Left lung (tissue), 10 donors: ENCODE results near the gene FBRSL1. TPM values are rescaled to one million over a fixed set of nuclear protein-coding genes. Genes with fewer than 3 reads are reported as not detected.

Experiments
- ATAC-seq: fragments of 200-7000 bp; cut with Tn5 transposase; one replicate; pipeline ENCODE4 v1.9.1; 2020; ENCODE audit warnings: moderate library complexity
- DNase-seq, 4 donors: peaks; one replicate each; pipeline ENCODE4 v3.0.0-alpha.2; 2013 to 2020
- H3K27ac ChIP-seq, 2 donors: fragments of 200-600 bp; sonication (generic) in 1 of 2; one replicate each; pipeline versions ENCODE4 v1.5.0 to v1.8.0; 2020 to 2021
- H3K27me3 ChIP-seq, 2 donors: fragments of 200-600 bp; sonication (generic) in 1 of 2; one replicate each; pipeline versions ENCODE4 v1.5.0 to v1.8.0; 2020 to 2021
- H3K36me3 ChIP-seq, 2 donors: fragments of 200-600 bp; sonication (generic) in 1 of 2; one replicate each; pipeline versions ENCODE4 v1.5.0 to v1.8.0; 2020 to 2021
- H3K4me1 ChIP-seq, 2 donors: fragments of 200-600 bp; one replicate each; pipeline ENCODE4 v1.8.0; 2021
- H3K4me3 ChIP-seq, 2 donors: fragments of 200-600 bp; sonication (generic) in 1 of 2; one replicate each; pipeline versions ENCODE4 v1.5.0 to v1.8.0; 2020 to 2021; ENCODE audit warnings: mild to moderate bottlenecking in 1 of 2
- H3K9me3 ChIP-seq, 2 donors: fragments of 200-600 bp; sonication (generic) in 1 of 2; one replicate each; pipeline versions ENCODE4 v1.5.0 to v1.8.0; 2020 to 2021
- CTCF ChIP-seq, 2 donors: fragments of 200-600 bp; sonication (generic) in 1 of 2; IDR thresholded peaks; one replicate each; pipeline versions ENCODE4 v1.5.0 to v1.8.0; 2021; ENCODE audit warnings: antibody characterized with exemption in 2 of 2
- intact Hi-C, 2 donors: fragments of 100-400 bp; cut with DNase I; formaldehyde crosslinking; loops; one replicate each; pipeline versions ENCODE4 v1.11.2 to v1.14.2; 2022
- polyA plus RNA-seq, 6 donors: library from polyadenylated mRNA; unstranded; fragments of 120-200 nt; gene quantifications; one replicate each; pipeline ENCODE4 v1.2.1, GENCODE V29; 2013; ENCODE audit not compliant: insufficient read length in 6 of 6
- total RNA-seq, 2 donors: library from RNA; stranded (reverse); fragmentation: NEBNext Ultra II Directional; extraction: Animal tissue kit (Norgen Biotek cat#: 25700); gene quantifications; one replicate each; pipeline ENCODE4 v1.2.1, GENCODE V29; 2021
- donor health status: DM: no; HTN: yes; CAD: no.
- donor health status: DM: no; HTN: no; CAD: no.

The FBRSL1 gene
- total and polyA plus RNA-seq, 8 donors: 44.7 to 113 (median 83.9) TPM

GRCh38 chr12:132481345-132481744 is 8.6 kb upstream of the FBRSL1 start:
- intact Hi-C loops: no loop called here
- peak in 1 of 4 donors; percentile 45 for DNase-seq

GRCh38 chr12:132481771-132482745 is 7.9 kb upstream of the FBRSL1 start:
- Histone ChIP-seq H3K27ac (no peak overlapping the region), H3K9me3 (no peaks in the 10 kb centered on the region)

More at GRCh38 chr12:132481345-132481744, 8.6 kb upstream of the FBRSL1 start:
- H3K4me1 ChIP-seq: peaks cover 0 to 8% of the 10 kb centered on the region in 2 donors
- H3K4me3 ChIP-seq: no peak overlapping the region
- peak; percentile 21 for ATAC-seq
- H3K9me3 ChIP-seq: no peaks in the 10 kb centered on the region
- no peaks in the 10 kb centered on the region for H3K36me3 ChIP-seq
- no peak overlapping the region for H3K27ac ChIP-seq
- H3K27me3 ChIP-seq: peaks cover 0 to 49% of the 10 kb centered on the region in 2 donors
- TF ChIP-seq CTCF (IDR thresholded peaks at IDR 0.05): no peak

GRCh38 chr12:132482771-132483170 is 7.2 kb upstream of the FBRSL1 start:
- Histone ChIP-seq H3K27ac (no peak overlapping the region), H3K27me3 (peaks cover 0 to 44% of the 10 kb centered on the region in 2 donors), H3K9me3 (no peaks in the 10 kb centered on the region), H3K36me3 (no peaks in the 10 kb centered on the region), H3K4me1 (peaks cover 0 to 12% of the 10 kb centered on the region in 2 donors), H3K4me3 (no peak overlapping the region)
- ATAC-seq (no peak), DNase-seq (peak in 1 of 4 donors; percentile 62)
- no peak for TF ChIP-seq CTCF (IDR thresholded peaks at IDR 0.05)
- intact Hi-C loops: no loop called here

More at GRCh38 chr12:132481771-132482745, 7.9 kb upstream of the FBRSL1 start:
- Histone ChIP-seq H3K36me3 (no peaks in the 10 kb centered on the region), H3K27me3 (peaks cover 0 to 46% of the 10 kb centered on the region in 2 donors), H3K4me1 (peaks cover 0 to 8% of the 10 kb centered on the region in 2 donors), H3K4me3 (no peak overlapping the region)
- intact Hi-C loops: no loop called here
- no peak for TF ChIP-seq CTCF (IDR thresholded peaks at IDR 0.05)
- ATAC-seq: peak; percentile 23
- peak in 1 of 4 donors; percentile 69 for DNase-seq

- Histone ChIP-seq H3K4me3 (no peak overlapping the region), H3K27ac (no peak overlapping the region), H3K9me3 (no peaks in the 10 kb centered on the region), H3K36me3 (no peaks in the 10 kb centered on the region), H3K4me1 (peaks cover 0 to 17% of the 10 kb centered on the region in 2 donors), H3K27me3 (peaks cover 0 to 40% of the 10 kb centered on the region in 2 donors)
- DNase-seq (no peak), ATAC-seq (no peak)
- intact Hi-C loops: no loop called here
- no peak for TF ChIP-seq CTCF (IDR thresholded peaks at IDR 0.05)
These were observed 6.7 kb upstream of the FBRSL1 start for GRCh38 chr12:132483208-132483607.

- Histone ChIP-seq H3K4me3 (no peak overlapping the region), H3K36me3 (no peaks in the 10 kb centered on the region), H3K27me3 (peaks cover 0 to 36% of the 10 kb centered on the region in 2 donors), H3K4me1 (peaks cover under 1 to 21% of the 10 kb centered on the region in 2 donors), H3K9me3 (no peaks in the 10 kb centered on the region), H3K27ac (no peak overlapping the region)
- DNase-seq (peak in 1 of 4 donors; percentile 63), ATAC-seq (no peak)
- TF ChIP-seq CTCF (IDR thresholded peaks at IDR 0.05): no peak
- intact Hi-C loops: no loop called here
These were observed 6.3 kb upstream of the FBRSL1 start for GRCh38 chr12:132483612-132484011.
